Stimulated activated CD4-positive, alpha-beta T cell treated with anti-CD3 and anti-CD28 coated beads, Interleukin-2, amount 100 ng/mL, for 24 hours (primary cell): Measurements from ENCODE around the gene CLIP3.

Source experiments
- DNase-seq, 2 donors: peaks; one replicate each; pipeline ENCODE4 v3.0.0-alpha.2; 2020

The CLIP3 gene

GRCh38 chr19:35977446-35978222 lies 55.0 kb downstream of the CLIP3 start:
- peak in 1 of 2 donors; percentile 35 for DNase-seq

- no peak for DNase-seq
Observed at GRCh38 chr19:35975608-35976214, 57.0 kb downstream of the CLIP3 start.

GRCh38 chr19:35973487-35973886 lies 59.2 kb downstream of the CLIP3 start:
- DNase-seq: no peak

- DNase-seq: no peak
Observed at GRCh38 chr19:35966771-35967170, 65.9 kb downstream of the CLIP3 start.
